Kidney glomerular epithelial cell (primary cell): ENCODE data around the gene ARHGAP6.

Source experiments
- DNase-seq: peaks from one replicate; lab custom pipeline; 2025; lab: John Stamatoyannopoulos, UW

The ARHGAP6 gene

DNA sequence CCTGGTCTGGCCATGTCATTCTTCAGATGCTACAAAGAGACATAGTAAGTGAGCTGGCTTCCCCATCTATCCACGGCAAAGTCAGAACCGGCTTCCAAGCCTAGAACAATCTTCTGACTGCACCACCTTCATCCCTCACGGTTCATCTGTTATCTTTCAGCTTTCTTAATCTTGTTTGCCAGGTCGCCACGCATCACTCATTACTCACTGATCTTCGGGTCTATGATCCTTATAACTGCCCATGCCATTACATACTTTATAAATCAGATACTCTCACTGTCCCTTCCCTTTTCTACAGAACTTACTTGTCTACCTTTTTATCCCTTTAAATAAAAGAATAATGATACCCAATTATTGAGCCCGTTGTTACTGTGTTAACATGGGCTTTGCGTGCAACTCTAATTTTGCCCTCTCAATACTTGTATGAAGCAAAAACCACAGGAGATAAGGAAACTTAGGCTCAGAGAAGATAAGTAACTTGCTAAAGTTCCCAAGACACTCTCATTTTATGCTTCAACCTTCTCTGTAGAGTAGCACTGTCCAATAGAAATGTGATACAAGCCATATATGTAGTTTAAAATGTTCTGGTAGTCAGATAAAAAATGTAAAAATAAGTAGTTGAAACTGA, 200.8 kb downstream of the ARHGAP6 start:
- DNase-seq = no peak

DNA sequence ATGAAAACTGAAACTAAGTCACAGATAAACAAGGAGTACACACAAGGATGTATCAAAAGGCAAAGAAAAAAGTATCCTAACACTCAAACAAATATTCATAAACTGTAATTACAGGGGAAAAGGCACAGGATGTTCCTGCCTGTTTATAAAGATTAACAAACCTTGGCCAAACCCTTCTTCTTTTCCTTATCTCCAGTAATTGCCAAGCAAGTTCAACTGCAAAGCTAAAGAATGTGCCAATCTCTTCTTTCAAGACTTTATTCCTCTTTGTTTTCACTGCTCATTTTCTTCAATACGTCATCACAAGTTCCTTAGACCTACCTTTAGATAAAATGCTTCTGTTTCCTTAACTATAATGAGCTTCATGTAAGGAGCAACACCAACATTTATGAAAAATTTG, 201.3 kb downstream of the ARHGAP6 start:
- no peak for DNase-seq

DNA sequence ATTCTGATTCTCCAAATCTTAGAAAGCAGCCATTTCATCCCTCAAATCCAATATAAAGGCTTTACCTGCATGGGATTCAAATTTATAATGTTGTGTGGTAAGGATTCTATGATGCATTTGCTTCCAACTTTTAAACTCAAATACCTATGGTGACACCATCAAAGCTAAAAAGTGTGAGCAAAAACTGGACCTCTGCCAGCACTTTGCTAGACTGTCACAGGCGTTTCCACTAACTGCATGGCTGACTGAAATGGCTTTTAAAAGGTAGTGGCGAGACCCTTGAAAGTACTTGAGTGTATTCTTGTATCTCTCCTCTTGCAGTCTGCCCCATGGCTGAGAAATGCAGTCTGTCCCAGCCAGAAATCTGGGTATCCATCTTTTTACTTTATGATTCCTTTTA, 203.1 kb downstream of the ARHGAP6 start:
- no peak for DNase-seq

DNA sequence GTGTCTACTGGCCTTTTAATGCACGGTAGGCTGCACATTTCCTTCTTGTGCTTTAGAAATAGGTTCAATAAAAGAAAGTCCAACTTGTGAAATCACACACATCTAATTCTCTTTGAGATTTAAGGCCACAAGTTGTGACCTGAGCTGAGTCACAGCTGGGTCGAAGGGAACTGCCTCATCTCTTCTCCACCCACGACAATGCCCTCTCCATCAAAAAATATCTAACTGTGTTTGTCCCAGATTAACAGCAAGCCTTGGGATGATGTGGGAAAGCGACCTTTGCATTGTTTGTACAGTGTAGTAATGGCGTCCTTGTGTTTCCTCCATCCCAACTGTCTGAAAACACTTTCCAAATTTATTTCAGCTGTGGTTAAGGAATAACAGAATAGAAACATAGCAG, 203.6 kb downstream of the ARHGAP6 start:
- no peak for DNase-seq

DNA sequence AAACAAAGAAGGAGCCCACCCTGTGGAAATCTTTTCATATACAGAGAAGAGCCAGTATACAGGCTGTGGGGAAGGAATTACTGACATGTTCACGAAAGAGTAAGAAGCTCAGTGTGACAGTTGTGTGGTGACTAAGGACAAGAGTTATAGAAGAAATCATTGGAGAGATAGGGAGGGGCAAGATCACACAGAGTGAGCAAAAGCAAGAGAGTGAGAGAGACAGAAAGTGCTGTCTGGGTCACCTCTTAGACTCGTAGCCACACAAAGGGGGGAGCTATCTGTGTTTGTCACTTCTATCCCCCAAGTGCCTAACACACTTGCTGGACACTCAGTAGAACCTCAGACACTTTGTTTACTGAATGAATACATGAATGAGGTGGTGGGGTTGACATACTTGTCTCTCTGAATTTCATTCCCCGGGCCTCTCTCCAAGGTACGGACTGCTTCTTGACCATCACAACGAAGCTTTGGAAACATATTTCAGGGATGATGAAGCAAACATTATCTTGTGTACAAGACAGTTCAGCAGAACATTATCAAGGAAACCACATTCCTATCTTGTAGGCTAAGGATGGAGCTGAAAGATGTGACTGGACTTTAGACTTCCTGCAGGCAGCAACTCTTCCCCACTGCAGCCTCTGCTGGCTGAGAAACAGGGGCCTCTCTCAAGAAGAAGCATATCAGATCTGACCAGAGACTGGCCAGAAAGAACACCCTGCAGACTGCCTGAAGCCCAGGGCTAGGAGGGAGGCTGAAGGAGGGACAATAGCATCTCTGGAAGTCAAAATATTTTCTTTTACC, 204.3 kb downstream of the ARHGAP6 start:
- DNase-seq = no peak

DNA sequence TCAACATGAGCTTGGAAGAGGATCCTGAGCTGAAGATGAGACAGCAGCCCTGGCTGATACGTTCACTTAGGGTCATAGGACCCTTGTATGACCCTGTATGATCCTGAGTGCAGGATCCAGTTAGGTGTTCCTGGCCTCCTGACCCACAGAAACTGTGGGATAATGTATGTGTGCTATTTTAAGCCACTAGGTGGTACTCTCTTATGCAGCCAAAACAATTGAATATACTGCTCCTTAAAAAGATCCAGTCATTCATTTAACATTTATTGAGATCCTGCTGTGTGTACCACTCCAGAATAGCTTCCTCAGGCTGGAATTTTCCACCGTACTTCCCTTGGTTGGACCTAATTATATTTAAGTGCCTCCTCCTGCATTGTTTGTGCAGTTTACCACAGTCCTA, 205.4 kb downstream of the ARHGAP6 start:
- DNase-seq = no peak

DNA sequence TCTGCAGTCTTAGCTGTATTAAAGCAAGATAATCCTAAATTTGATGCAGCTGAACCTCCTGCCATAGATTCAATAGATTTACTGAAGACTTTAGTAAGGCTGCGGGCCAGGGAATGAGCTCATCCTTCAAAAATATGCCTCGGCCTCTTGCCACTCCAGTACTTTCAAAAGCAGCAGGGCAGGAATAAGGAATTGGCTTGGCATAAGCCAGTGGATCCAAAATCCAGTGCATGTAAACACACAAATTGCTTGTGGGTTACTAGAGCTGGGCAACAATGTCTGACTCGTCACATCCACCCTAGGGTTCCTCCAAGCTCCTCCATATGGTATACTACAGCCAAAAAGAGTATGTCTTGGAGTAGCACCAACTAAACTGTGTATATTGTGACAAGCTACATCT, 207.6 kb downstream of the ARHGAP6 start:
- no peak for DNase-seq

DNA sequence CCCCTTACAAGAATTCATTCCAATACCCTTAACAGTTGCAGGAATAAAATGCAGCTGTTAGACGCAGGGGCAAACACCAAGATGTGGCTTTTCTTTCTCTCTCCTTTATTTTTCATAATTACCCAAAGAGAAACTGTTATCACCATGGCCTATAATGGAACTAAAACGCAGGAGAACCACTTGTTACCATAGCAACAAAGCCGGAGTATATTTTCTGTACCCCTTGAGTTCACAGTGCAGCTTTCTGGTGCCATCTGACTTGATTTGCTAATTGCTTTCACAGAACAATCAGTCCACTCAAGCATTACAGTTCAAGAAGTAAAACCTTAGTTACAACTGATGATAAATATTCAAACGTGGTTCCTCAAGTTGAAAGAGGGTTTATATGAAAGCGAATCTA, 214.6 kb downstream of the ARHGAP6 start:
- DNase-seq = no peak

DNA sequence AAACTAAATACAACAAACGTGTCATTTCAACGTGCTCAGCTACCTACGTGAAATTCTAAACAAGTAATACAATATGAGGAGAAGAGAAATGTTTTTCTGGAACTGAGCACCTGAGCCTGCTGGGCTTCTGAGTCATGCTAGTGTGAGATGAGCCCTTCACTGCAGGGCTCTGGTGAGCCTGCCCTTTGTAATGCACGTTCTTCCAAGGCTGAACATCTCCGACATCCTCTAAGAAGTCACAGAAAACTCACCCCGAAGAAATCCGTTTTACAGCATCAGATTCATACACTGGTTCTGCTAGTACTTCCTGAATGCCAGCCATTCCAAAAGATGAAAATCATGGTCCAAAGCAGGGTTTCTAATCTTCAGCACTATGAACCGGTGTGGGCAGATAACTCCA, 215.4 kb downstream of the ARHGAP6 start:
- no peak for DNase-seq

DNA sequence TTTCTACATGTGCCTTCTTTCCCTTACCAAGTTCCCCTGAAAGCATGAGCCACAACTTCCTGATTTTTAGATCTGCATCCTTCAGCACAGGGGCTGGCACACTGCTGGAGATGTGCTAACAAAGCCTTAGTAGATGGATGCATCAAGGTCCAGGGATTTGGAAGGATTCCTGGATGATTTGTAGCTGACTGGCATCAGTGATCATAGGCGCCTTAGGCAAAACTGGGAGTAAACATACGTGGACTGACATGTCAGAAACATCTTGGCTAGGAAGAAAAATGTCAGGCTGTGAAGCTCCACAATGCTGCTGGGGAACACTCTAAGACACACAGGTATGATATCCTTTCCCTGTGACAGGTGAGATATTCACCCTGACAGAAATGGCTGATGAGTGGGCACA, 216.1 kb downstream of the ARHGAP6 start:
- no peak for DNase-seq

DNA sequence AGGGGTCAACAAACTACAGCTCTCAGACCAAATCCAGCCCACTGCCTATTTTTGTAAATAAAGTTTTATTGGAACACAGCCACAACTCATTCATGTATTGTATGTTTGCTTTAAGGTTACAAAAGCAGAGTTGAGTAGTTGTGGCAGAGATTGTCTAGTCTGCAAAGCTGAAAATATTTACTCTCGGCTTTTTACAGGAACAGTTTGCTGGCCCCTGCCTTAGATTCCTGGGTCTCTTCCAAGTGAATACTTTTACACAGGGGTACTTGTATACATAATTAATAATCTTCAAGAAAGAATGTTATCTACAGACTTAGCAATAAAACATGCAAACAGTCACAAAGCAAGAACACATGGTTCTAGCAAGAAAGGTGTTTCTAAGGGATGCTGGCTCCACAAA, 218.3 kb downstream of the ARHGAP6 start:
- no peak for DNase-seq

DNA sequence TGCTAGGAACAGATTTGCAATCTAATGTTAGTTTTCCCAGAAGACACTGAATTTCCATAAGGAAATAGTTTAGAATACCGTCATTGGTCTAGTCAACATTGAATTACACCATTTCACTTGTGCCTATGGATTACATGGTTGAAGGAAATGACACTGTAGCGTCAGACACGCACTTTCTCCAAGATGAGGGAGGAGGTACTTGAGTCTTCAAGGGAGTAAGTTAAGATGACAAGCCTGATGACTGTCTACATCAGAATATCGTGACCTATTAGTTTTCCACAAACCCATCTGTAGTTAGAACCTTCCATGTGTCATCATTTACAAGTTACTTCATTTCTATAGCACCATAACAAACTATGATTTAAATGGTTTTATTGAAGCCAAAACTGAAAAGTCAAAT, 218.8 kb downstream of the ARHGAP6 start:
- DNase-seq = no peak

DNA sequence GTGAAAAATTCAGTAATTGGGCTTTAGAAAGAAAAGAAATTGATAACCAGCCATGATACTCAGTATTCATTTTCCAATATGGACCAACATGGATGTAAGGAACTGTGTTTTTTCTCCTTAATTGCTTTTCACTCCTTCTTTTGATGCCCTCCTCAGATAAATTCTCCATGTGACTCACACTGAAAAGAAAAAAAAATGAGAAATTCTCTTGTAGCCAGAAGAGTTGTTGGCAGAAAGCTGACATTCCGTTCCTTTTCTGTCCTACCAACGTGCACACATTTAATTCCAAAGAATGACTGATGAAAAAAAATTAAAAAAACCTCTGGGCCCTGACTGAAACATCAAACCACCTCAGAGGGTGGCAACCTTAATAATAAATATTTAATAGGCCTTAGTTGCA, 219.4 kb downstream of the ARHGAP6 start:
- peak; percentile 41 for DNase-seq

DNA sequence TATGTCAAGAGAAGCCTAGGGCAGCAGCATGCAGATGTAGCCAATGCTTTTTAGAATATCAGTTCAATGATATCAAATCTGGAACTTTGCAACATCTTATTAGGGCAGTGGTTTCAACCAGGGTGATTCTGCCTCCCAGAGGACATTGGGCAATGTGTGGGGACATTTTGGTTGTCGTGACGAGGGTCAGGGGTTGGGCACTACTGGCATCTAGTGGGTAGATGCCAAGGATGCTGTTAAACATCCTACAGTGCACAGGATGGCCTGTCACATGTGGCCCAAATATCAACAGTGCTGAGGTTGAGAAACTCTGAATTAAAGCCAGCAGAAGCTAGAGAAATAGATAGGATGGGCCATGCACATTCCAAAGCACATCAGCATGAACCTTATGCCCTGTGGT, 220.2 kb downstream of the ARHGAP6 start:
- DNase-seq = no peak

DNA sequence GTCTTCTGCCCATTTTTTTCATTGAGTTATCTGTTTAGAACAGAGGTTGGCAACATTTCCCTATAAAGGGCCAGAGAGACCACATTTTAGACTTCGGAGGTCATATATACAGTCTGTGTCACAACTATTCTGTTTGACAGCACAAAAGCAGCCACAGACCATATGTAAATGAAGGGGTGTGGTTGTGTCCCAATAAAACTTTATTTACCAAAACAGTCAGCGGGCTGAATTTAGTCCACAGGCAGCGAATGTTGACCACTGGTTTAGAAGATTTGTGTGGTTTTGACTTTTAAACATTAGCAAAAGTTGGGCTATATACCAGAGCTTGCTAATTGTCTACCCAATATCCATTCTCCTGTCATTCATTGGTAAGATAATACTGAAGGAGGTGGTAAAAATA, 221.7 kb downstream of the ARHGAP6 start:
- no peak for DNase-seq

DNA sequence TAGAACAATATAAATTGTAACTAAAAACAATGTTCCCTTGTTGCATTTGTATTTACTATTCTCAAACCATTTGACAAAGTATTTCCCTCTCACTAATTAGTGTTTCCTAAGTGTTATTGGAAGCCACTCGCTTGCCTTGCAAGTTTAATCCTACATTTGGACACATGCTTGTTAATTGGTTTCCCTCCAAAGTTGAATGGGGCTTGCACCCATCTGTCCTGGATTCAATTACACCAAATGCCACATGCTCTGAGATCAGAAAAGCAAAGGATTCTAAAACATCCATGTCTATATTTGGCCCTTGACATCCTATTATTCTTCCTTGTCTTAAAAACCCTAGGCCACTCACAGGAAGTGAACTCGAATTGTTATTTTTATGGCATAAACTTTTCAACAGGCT, 225.9 kb downstream of the ARHGAP6 start:
- no peak for DNase-seq

DNA sequence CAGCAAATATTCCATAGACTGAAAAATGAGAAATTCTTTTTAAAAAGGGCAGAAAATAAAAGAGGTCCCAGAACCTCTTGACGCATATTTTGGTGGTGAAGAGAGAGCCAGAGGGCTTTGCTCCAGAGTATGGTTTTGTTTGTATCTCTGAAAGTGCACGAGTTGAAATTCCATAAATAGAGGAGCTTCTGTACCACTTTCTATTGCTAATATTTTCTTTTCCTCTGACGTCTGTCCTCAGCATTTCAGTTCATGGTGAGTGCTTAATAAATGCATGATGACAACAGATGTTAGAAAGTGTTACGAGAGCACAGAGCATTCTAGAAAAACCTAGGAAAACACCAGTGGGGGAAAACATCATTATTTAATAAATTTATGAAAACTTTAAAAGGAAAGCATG, 227.0 kb downstream of the ARHGAP6 start:
- no peak for DNase-seq

DNA sequence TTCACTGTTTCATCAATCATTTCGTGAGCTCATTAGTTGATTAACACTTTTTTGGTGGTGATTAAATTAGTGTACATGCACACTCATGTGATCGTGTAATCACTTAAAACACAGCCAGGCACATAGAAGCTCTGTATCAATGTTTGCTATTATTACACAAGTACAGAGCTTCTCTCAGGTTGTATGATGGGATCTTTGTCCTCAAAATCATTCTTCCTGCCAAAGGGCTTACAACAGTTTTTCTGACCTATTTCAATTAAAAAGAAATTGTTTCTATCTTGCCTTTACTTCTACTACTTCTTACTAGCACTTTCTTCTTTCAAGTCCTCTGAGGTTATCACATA, 227.4 kb downstream of the ARHGAP6 start:
- DNase-seq = no peak

DNA sequence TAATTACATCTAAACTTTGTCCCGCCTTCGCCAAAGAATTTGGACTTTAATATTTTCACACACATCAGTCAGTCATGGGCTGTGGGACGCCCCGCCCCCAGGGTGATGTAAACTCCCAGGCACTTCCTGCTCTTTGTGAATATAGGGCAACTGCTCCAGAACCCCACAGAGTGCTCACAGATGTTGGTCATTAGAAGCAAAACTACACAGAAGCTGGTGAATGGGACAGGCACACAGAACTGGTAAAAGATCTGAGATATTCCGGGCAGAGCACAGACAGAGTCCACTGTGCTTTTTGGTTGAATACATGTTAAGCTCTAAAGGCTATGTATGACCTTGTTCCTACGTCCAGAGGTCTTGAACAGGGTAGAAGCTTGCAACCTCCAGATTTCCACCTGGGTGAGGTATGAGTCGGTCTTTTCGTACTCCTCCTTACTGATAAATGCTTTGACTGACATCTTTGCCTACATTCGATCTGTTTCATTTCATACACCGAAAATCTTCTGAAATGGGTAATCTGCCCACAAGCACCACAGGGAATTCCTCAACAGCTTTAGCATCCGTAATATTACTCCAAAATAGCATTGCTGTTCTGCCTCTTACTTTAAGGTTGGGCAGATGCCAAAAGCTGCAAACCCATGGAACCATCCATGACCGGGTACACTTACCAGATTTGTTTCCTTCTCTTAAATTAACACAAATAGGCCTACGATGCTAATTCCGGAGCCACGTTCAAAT, 227.9 kb downstream of the ARHGAP6 start:
- DNase-seq = no peak

DNA sequence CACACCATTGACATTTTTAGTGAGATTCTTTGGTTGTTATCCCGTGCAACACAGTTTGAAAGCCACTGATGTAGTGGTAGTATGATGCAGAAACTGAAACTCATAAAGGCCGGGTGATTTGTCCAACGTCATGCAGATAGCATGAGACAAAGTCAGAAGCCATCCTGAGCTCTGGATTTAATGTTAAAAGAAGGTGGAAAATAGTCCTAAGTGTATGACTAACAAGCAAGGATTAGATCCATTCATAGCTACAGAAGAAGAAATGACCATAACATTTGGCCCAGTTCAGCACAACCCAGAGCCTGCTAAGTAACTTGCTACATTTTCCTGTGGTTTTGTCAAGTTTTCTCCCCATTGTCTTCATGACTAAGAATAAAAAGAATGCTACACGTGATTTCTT, 230.2 kb downstream of the ARHGAP6 start:
- DNase-seq = no peak

DNA sequence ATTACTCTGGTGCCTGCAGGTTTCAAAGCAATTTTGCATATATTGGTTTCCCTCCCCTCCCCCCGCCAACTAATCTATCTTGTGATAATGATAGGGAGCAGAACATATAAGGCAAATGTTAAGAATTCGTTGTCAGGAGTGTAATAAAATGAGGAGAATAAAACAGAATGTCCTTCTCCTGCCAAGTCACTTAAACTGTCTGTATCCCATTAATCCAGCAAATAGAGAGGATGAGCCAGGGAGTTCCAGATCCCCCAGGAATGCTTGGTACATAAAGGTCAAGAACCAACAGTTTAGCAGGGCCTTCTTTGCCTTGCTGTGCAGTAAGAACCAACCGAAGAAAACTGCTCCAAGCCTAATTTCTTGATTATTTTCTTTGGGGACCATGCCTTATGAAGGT, 231.1 kb downstream of the ARHGAP6 start:
- no peak for DNase-seq

DNA sequence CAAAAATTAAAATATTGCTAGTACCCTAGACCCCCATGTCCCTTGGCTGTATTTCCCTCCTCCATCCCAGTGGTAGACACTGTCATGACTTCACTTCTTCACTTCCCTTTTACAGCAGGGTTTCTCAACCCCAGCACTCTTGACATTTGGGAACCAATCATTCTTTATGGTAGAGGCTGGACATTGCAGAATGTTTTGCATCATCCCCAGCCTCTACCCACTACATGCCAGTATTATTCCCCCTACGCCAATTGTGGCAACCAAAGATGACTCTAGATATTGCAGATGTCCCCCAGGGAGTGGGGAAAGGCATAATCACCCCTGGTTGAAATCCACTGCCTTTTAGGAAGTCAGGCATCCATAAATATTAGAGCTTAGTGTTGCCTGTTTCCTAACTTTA, 233.9 kb downstream of the ARHGAP6 start:
- DNase-seq = no peak

DNA sequence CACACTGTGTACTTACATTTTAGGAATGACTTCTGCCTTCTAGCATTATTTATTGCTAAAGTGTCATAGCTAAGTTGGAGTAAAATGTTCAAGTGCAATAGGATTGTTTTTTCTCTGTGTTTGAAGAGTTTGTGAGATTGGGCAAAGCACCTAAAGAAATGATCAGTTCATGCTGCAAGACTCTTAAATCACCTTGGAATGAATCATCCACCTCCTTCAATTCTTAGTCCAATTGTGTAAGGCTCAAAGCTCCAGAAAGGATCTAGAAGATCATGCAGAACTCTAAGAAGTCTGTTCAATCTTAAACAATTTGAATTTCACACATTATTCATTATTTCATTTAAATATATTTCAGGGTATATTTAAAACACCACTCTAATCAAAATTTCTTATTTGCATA, 235.4 kb downstream of the ARHGAP6 start:
- DNase-seq = no peak
